Ascending aorta (tissue), 2 donors: ENCODE data around the gene SH3BGRL3. TPM values are rescaled to one million over a fixed set of nuclear protein-coding genes. Genes with fewer than 3 reads are reported as not detected.

Experiments used
- DNase-seq, 2 donors: peaks; one replicate each; pipeline ENCODE4 v3.0.0-alpha.2; 2019; ENCODE audit warnings: low spot score in 2 of 2
- H3K27ac ChIP-seq, 2 donors: fragments of 200-600 bp; sonication (generic); one replicate each; pipeline ENCODE4 v1.5.1; 2016 to 2017; ENCODE audit warnings: mild to moderate bottlenecking in 1 of 2
- H3K27me3 ChIP-seq: fragments of 200-600 bp; sonication (generic); one replicate; pipeline ENCODE4 v1.5.1; 2017
- H3K36me3 ChIP-seq, 2 donors: fragments of 200-600 bp; sonication (generic); one replicate each; pipeline ENCODE4 v1.5.1; 2016
- H3K4me1 ChIP-seq, 2 donors: fragments of 200-600 bp; sonication (generic); one replicate each; pipeline ENCODE4 v1.5.1; 2016 to 2017; ENCODE audit warnings: mild to moderate bottlenecking in 1 of 2
- H3K4me3 ChIP-seq, 2 donors: fragments of 200-600 bp; sonication (generic); one replicate each; pipeline ENCODE4 v1.5.1; 2016 to 2017; ENCODE audit warnings: mild to moderate bottlenecking in 1 of 2
- H3K9me3 ChIP-seq, 2 donors: fragments of 200-600 bp; sonication (generic); one replicate each; pipeline ENCODE4 v1.5.1; 2016
- intact Hi-C: fragments of 100-400 bp; cut with DNase I; formaldehyde crosslinking; loops from one replicate; pipeline ENCODE4 v1.15.1; 2023
- total RNA-seq: library from RNA; depleted of rRNA; stranded (reverse); fragments of >200 nt; gene quantifications from one replicate; pipeline ENCODE4 v1.1.0, GENCODE V29; 2016
- TF ChIP-seq, protein P1 (sequence below), 3 experiments: fragments of 200-600 bp in 2 of 3; fragments of 450-650 bp in 1 of 3; sonication (generic) in 2 of 3; IDR thresholded peaks; one replicate each; pipeline ENCODE4 v1.5.1; 2016 to 2019; ENCODE audit warnings: antibody characterized with exemption in 3 of 3, mild to moderate bottlenecking in 1 of 3, moderate library complexity in 1 of 3

Gene SH3BGRL3
- total RNA-seq, 1 donor from 2014 or later: 228 TPM

DNA sequence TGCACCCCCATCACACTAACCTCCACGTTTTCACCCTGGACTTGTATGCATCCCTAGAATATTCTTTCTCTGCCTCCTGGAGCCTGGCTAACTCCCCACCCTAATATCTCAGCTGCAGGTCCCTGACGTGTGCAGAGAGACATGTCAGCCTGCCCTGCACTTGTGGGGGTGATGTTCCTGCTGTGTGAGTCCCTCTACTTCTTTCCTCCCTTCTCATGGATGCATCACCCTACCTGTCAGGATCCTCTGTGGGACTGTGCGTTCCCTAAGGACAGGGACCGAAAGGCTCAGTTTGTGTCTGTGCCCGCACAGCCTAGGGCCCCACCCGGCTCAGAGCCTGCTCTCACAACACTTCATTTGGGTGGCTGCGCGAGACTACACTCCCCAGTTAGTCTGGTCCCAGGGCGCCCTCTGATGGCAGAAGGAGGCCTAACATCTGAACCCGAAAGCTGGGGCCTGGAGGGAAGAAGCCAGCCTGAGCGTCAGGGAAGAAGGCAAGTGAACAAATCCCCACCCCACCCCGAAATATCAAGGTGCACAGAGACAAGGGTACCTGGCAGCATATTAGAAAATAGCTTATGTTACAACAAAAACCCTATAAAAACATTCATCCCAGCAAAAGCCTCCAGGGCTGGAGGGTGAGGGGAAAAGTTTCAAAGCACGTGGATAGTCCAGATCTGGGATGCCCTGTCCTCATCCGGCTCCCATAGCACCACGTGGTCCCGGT, 41.6 kb downstream of the SH3BGRL3 start:
- intact Hi-C loops: loop anchor here (1.0 to 5.0 kb wide), 4 partner anchors 46 to 219 kb away; partner anchors contain the start of genes C1orf232, CEP85 and ZNF593
- Histone ChIP-seq H3K4me3 (no peak overlapping the region), H3K27ac (no peak overlapping the region), H3K27me3 (no peaks in the 10 kb centered on the region), H3K36me3 (no peaks in the 10 kb centered on the region), H3K9me3 (no peaks in the 10 kb centered on the region), H3K4me1 (peaks cover 0 to 3% of the 10 kb centered on the region in 2 donors)
- peak; percentile 69 to 97 for DNase-seq
- TF ChIP-seq, protein P1, sequence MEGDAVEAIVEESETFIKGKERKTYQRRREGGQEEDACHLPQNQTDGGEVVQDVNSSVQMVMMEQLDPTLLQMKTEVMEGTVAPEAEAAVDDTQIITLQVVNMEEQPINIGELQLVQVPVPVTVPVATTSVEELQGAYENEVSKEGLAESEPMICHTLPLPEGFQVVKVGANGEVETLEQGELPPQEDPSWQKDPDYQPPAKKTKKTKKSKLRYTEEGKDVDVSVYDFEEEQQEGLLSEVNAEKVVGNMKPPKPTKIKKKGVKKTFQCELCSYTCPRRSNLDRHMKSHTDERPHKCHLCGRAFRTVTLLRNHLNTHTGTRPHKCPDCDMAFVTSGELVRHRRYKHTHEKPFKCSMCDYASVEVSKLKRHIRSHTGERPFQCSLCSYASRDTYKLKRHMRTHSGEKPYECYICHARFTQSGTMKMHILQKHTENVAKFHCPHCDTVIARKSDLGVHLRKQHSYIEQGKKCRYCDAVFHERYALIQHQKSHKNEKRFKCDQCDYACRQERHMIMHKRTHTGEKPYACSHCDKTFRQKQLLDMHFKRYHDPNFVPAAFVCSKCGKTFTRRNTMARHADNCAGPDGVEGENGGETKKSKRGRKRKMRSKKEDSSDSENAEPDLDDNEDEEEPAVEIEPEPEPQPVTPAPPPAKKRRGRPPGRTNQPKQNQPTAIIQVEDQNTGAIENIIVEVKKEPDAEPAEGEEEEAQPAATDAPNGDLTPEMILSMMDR (IDR thresholded peaks at IDR 0.05): peak; percentile 86 to 95 (median 90)

DNA sequence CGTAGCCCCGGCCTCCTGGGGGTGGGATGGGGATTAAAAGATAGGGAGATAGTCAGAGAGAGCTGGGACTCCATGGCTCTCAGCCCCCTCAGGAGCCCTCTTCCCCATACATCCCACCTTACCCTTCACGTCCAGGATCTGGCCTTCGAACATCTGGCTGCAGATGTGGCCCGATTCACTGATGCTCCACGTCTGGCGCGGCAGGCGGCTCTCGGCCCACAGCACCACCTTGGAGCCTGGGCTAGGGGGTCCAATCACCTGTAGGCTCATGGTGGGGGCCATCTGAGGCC, 42.1 kb downstream of the SH3BGRL3 start:
- H3K27me3 ChIP-seq: no peaks in the 10 kb centered on the region
- no peaks in the 10 kb centered on the region for H3K36me3 ChIP-seq
- H3K27ac ChIP-seq: no peak overlapping the region
- TF ChIP-seq, protein P1 (IDR thresholded peaks at IDR 0.05): no peak
- intact Hi-C loops: loop anchor here (5.0 kb wide), 2 partner anchors 90 to 220 kb away; partner anchors contain the start of gene CEP85
- no peaks in the 10 kb centered on the region for H3K9me3 ChIP-seq
- no peak for DNase-seq
- H3K4me3 ChIP-seq: no peak overlapping the region
- H3K4me1 ChIP-seq: peaks cover 0 to 3% of the 10 kb centered on the region in 2 donors

DNA sequence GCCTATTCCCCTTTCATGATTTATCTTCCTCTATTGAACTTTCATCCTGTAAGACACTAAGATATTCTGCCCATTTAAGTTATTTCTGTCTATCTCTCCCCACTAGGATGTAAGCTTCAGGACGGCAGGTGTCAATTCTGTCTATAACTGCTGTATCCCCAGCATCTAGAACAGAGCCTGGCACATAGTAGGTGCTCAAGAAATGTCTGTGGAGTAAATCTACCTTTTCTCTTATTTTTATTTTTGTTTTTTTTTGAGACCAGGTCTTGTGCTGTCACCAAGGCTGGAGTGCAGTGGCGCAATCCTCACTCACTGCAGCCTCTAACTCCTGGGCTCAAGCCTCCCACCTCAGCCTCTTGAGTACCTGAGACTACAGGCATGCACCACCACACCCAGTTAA, 43.5 kb downstream of the SH3BGRL3 start:
- TF ChIP-seq, protein P1 (IDR thresholded peaks at IDR 0.05): no peak
- H3K9me3 ChIP-seq: no peaks in the 10 kb centered on the region
- no peak overlapping the region for H3K4me3 ChIP-seq
- peaks cover 0 to 3% of the 10 kb centered on the region in 2 donors for H3K4me1 ChIP-seq
- H3K27ac ChIP-seq: no peak overlapping the region
- H3K36me3 ChIP-seq: no peaks in the 10 kb centered on the region
- DNase-seq: no peak
- H3K27me3 ChIP-seq: no peaks in the 10 kb centered on the region
- intact Hi-C loops: loop anchor here (5.0 kb wide), 2 partner anchors 91 to 221 kb away; partner anchors contain the start of gene CEP85

DNA sequence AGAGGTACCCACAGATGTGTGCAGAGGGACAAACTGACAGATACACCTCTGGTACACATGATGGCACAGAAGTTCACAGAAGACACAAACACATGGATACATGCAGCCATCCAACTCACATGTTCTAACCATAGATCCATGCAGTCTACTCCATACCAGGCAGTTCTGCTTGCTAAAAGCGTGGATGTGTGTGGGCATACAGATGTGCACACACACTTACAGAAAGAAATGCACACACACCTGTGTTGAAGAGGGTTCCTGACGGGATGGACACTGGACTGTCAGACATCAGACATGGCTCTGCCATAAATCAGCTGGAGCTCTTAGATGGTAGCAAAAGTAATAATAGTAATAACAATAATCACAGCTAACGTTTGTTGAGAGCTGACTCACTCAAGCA, 44.7 kb downstream of the SH3BGRL3 start:
- no peak for DNase-seq
- TF ChIP-seq, protein P1 (IDR thresholded peaks at IDR 0.05): no peak
- no peaks in the 10 kb centered on the region for H3K27me3 ChIP-seq
- H3K4me3 ChIP-seq: no peak overlapping the region
- no peaks in the 10 kb centered on the region for H3K36me3 ChIP-seq
- intact Hi-C loops: loop anchor here (5.0 kb wide), 2 partner anchors 92 to 222 kb away; partner anchors contain the start of gene CEP85
- H3K9me3 ChIP-seq: no peaks in the 10 kb centered on the region
- H3K27ac ChIP-seq: no peak overlapping the region
- H3K4me1 ChIP-seq: peaks cover 0 to 3% of the 10 kb centered on the region in 2 donors

DNA sequence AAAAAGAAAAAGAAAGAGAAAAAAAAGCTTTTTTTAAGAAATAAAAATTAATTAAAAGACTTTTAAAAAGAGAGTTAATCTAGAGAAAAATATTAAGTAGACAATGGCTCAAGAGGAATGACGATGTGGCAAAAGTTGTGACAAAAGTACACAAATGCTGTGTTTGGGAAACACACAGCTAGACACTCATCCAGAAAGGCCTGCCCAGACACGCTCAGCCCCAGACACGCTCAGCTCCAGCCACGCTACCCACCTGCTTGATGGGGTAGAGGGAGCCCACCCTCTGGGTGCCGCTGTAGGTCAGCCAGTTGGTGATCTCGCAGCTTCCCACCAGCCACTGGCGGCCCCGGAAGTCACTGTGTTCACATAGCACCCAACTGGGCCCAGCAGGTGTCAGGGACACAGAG, 48.1 kb downstream of the SH3BGRL3 start:
- no peaks in the 10 kb centered on the region for H3K4me1 ChIP-seq
- no peak overlapping the region for H3K27ac ChIP-seq
- no peaks in the 10 kb centered on the region for H3K36me3 ChIP-seq
- H3K27me3 ChIP-seq: no peaks in the 10 kb centered on the region
- intact Hi-C loops: no loop called here
- no peak overlapping the region for H3K4me3 ChIP-seq
- TF ChIP-seq, protein P1 (IDR thresholded peaks at IDR 0.05): no peak
- no peak for DNase-seq
- H3K9me3 ChIP-seq: no peaks in the 10 kb centered on the region
